HAP-1 (cell line): ENCODE measurements around the gene TEX48.

ENCODE experiments used
- DNase-seq, 2 experiments: peaks; one replicate each; pipeline ENCODE4 v3.0.0-alpha.2; 2016 to 2020; ENCODE audit warnings: low spot score in 2 of 2
- H3K27me3 ChIP-seq: fragments of 250-450 bp; sonication (Bioruptor Pico); 2 replicates; pipeline ENCODE4 v1.5.1; 2020; ENCODE audit warnings: low read depth, mild to moderate bottlenecking, moderate library complexity
- H3K36me3 ChIP-seq: fragments of 250-450 bp; sonication (Bioruptor Pico); replicated peaks from 2 replicates; pipeline ENCODE4 v1.5.1; 2020; ENCODE audit warnings: mild to moderate bottlenecking
- H3K4me1 ChIP-seq: fragments of 250-450 bp; sonication (Bioruptor Pico); 2 replicates; pipeline ENCODE4 v1.5.1; 2020; ENCODE audit warnings: mild to moderate bottlenecking
- H3K4me3 ChIP-seq: fragments of 250-450 bp; sonication (Bioruptor Pico); 2 replicates; pipeline ENCODE4 v1.5.1; 2020; ENCODE audit warnings: mild to moderate bottlenecking, moderate library complexity
- H3K9me3 ChIP-seq: fragments of 250-450 bp; sonication (Bioruptor Pico); 2 replicates; pipeline ENCODE4 v1.5.1; 2020; ENCODE audit warnings: mild to moderate bottlenecking, moderate library complexity
- in situ Hi-C: fragments of 300-500 bp; cut with MboI; formaldehyde crosslinking; loops from 3 replicates; pipeline ENCODE4 v1.14.3; 2020; ENCODE audit warnings: low sequenced_read_pairs, inconsistent platforms, mixed read lengths

TEX48 gene

GRCh38 chr9:114616684-114617520 lies 65.1 kb downstream of the TEX48 start:
- Histone ChIP-seq H3K9me3 (no peaks in the 10 kb centered on the region), H3K4me3 (no peak overlapping the region), H3K27me3 (no peaks in the 10 kb centered on the region), H3K36me3 (no peaks in the 10 kb centered on the region; the same call in 1 of the 2 replicates), H3K4me1 (no peaks in the 10 kb centered on the region; the same call in 1 of the 2 replicates)
- in situ Hi-C loops = no loop called here
- DNase-seq = no peak
